Suprapubic skin (tissue), 4 donors: ENCODE results near the gene ARG1. TPM values are rescaled to one million over a fixed set of nuclear protein-coding genes. Genes with fewer than 3 reads are reported as not detected.
"Not testable (repeated sequence)": the region's sequence is repeated elsewhere in the genome, so short reads cannot be mapped to it uniquely, and the experiment has no call there.

Source experiments
- DNase-seq, 2 donors: peaks; one replicate each; pipeline ENCODE4 v3.0.0-alpha.2; 2019; ENCODE audit warnings: low spot score in 2 of 2
- H3K27ac ChIP-seq: fragments of 200-600 bp; sonication (generic); one replicate; pipeline ENCODE4 v1.5.1; 2019
- H3K27me3 ChIP-seq: fragments of 200-600 bp; sonication (generic); one replicate; pipeline ENCODE4 v1.5.1; 2019
- H3K36me3 ChIP-seq: fragments of 200-600 bp; sonication (generic); one replicate; pipeline ENCODE4 v1.5.1; 2019
- H3K4me1 ChIP-seq: fragments of 200-600 bp; sonication (generic); one replicate; pipeline ENCODE4 v1.5.1; 2019
- H3K4me3 ChIP-seq: fragments of 200-600 bp; sonication (generic); one replicate; pipeline ENCODE4 v1.5.1; 2019; ENCODE audit warnings: mild to moderate bottlenecking
- H3K9me3 ChIP-seq: fragments of 200-600 bp; sonication (generic); one replicate; pipeline ENCODE4 v1.5.1; 2019
- EP300 ChIP-seq: sonication (generic); formaldehyde crosslinking; IDR thresholded peaks from one replicate; pipeline ENCODE4 v1.6.1; 2017; ENCODE audit warnings: antibody characterized with exemption
- POLR2A ChIP-seq, 2 donors: fragments of 450-650 bp; IDR thresholded peaks; one replicate each; pipeline ENCODE4 v1.6.1; 2017; ENCODE audit warnings: antibody characterized with exemption in 2 of 2, mild to moderate bottlenecking in 2 of 2, moderate library complexity in 2 of 2
- POLR2AphosphoS5 ChIP-seq, 3 donors: sonication (generic); formaldehyde crosslinking; IDR thresholded peaks; one replicate each; pipeline ENCODE4 v1.6.1; 2017; ENCODE audit warnings: antibody characterized with exemption in 3 of 3
- WGBS: methylation state at CpG from one replicate; pipeline ENCODE4 v1.1.5; 2018; 5-methylcytosine and 5-hydroxymethylcytosine counted together
- total RNA-seq, 4 donors: library from RNA; depleted of rRNA; stranded (reverse); fragments of >200 nt; gene quantifications; one replicate each; pipeline ENCODE4 v1.1.0, GENCODE V29; 2016
- TF ChIP-seq, protein P1 (sequence below), 2 donors: fragments of 200-600 bp in 1 of 2; fragments of 450-650 bp in 1 of 2; sonication (generic) in 1 of 2; IDR thresholded peaks; one replicate each; pipeline ENCODE4 v1.5.1; 2016 to 2019; ENCODE audit warnings: antibody characterized with exemption in 2 of 2, mild to moderate bottlenecking in 1 of 2, moderate library complexity in 1 of 2

Gene ARG1
- total RNA-seq, result 100 to 1,000 TPM in 2 of 4 donors, 10 to 100 TPM in 2; 31.8 to 150 (median 102) TPM

DNA sequence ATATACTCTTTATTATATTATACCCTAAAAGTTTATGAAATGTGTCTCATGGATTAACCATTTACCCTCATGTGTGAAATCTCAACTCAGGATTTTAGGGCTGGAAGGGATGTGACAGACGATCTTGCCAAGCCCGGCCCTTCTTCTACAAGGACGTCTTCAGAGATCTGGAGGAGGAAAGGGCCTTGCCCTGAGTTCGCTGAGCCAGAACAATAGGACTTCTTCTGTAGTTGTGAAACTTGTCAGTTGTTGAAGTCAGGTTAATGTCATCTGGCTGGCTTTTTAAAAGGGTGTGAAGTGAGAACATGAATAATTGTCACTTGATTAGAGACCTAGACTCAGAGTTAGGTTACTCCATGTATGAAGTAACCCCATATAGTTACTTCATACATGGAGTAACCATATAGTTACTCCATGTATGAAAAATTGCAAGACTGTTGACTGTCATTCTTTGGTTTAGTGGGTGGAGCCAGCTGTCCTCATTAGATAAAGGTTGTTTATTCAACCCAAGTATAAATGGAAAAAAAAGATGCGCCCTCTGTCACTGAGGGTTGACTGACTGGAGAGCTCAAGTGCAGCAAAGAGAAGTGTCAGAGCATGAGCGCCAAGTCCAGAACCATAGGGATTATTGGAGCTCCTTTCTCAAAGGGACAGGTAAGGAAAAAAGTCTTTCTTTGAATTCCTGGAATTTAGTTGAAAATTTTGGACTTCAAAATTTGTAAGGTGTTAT lies at the start of gene ARG1:
Gene ARG1 (plus strand): TSS at position 541 of the 730 bp plus-strand sequence. CDS start 57 bp downstream, at position 598.
- 87% methylated on average over 6 of the region's 6 CpGs for WGBS
- TF ChIP-seq, protein P1, sequence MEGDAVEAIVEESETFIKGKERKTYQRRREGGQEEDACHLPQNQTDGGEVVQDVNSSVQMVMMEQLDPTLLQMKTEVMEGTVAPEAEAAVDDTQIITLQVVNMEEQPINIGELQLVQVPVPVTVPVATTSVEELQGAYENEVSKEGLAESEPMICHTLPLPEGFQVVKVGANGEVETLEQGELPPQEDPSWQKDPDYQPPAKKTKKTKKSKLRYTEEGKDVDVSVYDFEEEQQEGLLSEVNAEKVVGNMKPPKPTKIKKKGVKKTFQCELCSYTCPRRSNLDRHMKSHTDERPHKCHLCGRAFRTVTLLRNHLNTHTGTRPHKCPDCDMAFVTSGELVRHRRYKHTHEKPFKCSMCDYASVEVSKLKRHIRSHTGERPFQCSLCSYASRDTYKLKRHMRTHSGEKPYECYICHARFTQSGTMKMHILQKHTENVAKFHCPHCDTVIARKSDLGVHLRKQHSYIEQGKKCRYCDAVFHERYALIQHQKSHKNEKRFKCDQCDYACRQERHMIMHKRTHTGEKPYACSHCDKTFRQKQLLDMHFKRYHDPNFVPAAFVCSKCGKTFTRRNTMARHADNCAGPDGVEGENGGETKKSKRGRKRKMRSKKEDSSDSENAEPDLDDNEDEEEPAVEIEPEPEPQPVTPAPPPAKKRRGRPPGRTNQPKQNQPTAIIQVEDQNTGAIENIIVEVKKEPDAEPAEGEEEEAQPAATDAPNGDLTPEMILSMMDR (IDR thresholded peaks at IDR 0.05), result no peak
- TF ChIP-seq EP300 (no peak), POLR2AphosphoS5 (IDR thresholded peaks at IDR 0.05) (no peak), POLR2A (IDR thresholded peaks at IDR 0.05) (no peak)
- DNase-seq, result no peak
- H3K9me3 ChIP-seq, result no peaks in the 10 kb centered on the region
- H3K4me3 ChIP-seq, result no peak within 1 kb of the TSS
- no peaks in the 10 kb centered on the region for H3K27me3 ChIP-seq
- H3K27ac ChIP-seq, result no peak within 1 kb of the TSS
- H3K36me3 ChIP-seq, result peaks cover 20% of the 10 kb centered on the region
- H3K4me1 ChIP-seq, result no peaks in the 10 kb centered on the region

DNA sequence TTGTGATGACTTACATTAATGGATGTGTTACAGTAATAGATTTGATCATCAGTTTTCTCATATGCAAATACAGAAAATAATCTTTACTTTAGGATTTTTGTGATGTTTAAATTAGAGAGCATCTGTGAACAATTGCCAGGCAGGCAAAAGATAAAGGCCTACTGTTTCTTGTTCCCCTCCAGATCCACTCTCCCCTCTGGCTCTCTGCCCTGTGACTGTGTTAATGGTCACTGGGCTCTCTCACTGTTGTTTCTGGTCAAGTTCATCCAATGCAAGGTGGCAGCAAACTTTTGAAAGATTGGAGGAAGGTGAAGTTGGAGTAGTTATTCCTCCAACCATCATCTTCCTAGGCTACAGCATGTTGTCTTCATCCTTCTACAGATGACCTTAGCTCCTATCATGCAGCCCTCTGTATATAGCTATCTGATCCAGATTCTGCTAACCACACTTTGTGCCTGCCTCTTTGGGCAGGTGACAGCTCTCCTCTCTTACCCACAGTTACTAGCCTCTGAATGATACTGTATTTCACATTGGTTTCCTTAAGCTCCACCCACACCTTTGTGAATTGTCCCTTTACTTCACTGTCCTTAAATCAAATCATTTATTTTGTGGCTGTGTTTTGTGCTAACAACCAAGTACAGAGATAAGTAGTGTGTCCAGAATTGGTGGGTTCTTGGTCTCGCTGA lies 48.9 kb upstream of the ARG1 start:
- Histone ChIP-seq H3K4me1 (no peaks in the 10 kb centered on the region), H3K27ac (no peak overlapping the region), H3K27me3 (no peaks in the 10 kb centered on the region), H3K9me3 (no peaks in the 10 kb centered on the region), H3K4me3 (no peak overlapping the region), H3K36me3 (no peaks in the 10 kb centered on the region)
- DNase-seq, result no peak
- no peak for TF ChIP-seq EP300
- TF ChIP-seq, protein P1 (IDR thresholded peaks at IDR 0.05), result no peak
- no peak for TF ChIP-seq POLR2AphosphoS5 (IDR thresholded peaks at IDR 0.05)
- WGBS, result 85% methylated on average over 1 of the region's 1 CpG

DNA sequence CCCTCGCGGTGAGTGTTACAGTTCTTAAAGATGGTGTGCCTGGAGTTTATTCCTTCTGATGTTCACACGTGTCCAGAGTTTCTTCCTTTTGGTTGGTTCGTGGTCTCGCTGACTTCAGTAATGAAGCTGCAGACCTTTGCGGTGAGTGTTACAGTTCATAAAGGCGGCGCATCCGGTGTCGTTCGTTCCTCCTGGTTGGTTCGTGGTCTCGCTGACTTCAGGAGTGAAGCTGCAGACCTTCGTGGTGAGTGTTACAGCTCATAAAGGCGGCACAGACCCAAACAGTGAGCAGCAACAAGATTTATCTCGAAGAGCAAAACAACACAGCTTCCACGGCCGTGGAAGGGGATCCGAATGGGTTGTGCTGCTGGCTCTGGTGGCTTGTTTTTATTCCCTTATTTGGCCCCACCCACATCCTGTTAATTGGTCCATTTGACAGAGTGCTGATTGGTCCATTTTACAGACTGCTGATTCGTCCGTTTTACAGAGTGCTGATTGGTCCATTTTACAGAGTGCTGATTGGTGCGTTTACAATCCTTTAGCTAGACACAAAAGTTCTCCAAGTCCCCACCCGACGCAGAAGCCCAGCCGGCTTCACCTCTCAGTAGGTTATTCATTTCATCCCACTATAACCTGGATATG lies 48.2 kb upstream of the ARG1 start:
- Histone ChIP-seq H3K4me1 (no peaks in the 10 kb centered on the region), H3K36me3 (no peaks in the 10 kb centered on the region), H3K4me3 (no peak overlapping the region), H3K9me3 (no peaks in the 10 kb centered on the region), H3K27ac (no peak overlapping the region), H3K27me3 (no peaks in the 10 kb centered on the region)
- DNase-seq, result no peak
- TF ChIP-seq POLR2AphosphoS5 (IDR thresholded peaks at IDR 0.05) (no peak), POLR2A (IDR thresholded peaks at IDR 0.05) (no peak), EP300 (no peak)
- TF ChIP-seq, protein P1 (IDR thresholded peaks at IDR 0.05), result no peak
- 93% methylated on average over 25 of the region's 25 CpGs for WGBS

DNA sequence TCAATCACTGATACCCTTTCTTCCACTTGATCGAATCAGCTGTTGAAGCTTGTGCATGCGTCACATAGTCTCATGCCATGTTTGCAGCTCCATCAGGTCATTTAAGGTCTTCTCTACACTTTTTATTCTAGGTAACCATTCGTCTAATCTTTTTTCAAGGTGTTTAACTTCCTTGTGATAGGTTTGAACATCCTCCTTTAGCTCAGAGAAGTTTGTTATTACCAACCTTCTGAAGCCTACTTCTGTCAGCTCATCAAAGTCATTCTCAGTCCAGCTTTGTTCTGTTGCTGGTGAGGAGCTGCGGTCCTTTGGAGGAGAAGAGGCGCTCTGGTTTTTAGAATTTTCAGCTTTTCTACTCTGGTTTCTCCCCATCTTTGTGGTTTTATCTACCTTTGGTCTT lies 42.1 kb upstream of the ARG1 start:
- not testable (repeated sequence) for H3K4me1 ChIP-seq, H3K27me3 ChIP-seq, H3K4me3 ChIP-seq, H3K9me3 ChIP-seq, H3K36me3 ChIP-seq, H3K27ac ChIP-seq, DNase-seq
- 91% methylated on average over 5 of the region's 5 CpGs for WGBS

DNA sequence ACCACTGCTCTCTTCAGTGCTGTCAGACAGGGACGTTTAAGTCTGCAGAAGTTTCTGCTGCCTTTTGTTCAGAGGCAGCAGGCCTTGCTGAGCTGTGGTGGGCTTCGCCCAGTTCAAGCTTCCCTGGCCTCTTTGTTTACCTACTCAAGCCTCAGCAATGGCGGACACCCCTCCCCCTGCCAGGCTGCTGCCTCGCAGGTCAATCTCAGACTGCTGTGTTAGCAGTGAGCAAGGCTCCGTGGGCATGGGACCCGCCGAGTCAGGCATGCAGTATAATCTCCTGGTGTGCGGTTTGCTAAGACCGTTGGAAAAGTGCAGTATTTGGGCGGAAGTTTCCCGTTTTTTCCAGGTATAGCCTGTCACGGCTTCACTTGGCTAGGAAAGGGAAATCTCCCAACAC lies 41.3 kb upstream of the ARG1 start:
- not testable (repeated sequence) for H3K27ac ChIP-seq, H3K27me3 ChIP-seq, H3K4me1 ChIP-seq, H3K4me3 ChIP-seq, H3K36me3 ChIP-seq, H3K9me3 ChIP-seq, DNase-seq
- WGBS, result 93% methylated on average over 11 of the region's 12 CpGs

DNA sequence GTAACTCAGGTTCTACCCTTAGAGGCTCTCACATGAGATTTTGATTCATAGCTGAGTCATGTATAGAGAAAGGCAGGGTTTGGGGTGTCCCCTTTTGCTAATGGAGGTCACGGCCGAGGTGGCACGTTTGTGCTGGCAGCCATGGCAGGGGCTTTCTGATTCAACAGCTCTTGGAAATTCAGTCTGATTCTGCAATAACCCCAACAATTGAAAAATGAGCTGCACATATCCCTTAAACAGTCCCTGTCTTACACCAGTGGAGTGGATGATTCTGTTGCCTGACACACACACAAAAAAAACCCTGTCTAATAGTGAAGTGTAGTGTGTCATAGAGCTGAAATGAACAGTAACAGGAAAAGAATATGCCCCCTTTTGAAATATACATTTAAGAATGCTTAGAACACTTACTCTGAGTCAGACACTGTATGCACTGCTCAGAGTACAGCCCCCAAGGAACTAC lies 40.4 kb upstream of the ARG1 start:
- TF ChIP-seq POLR2AphosphoS5 (IDR thresholded peaks at IDR 0.05), result no peak
- TF ChIP-seq, protein P1 (IDR thresholded peaks at IDR 0.05), result no peak
- no peak for TF ChIP-seq EP300
- TF ChIP-seq POLR2A (IDR thresholded peaks at IDR 0.05), result no peak
- Histone ChIP-seq H3K4me1 (no peaks in the 10 kb centered on the region), H3K27ac (no peak overlapping the region), H3K27me3 (no peaks in the 10 kb centered on the region), H3K4me3 (no peak overlapping the region), H3K36me3 (no peaks in the 10 kb centered on the region), H3K9me3 (no peaks in the 10 kb centered on the region)
- DNase-seq, result no peak
- WGBS, result 62% methylated on average over 3 of the region's 3 CpGs

DNA sequence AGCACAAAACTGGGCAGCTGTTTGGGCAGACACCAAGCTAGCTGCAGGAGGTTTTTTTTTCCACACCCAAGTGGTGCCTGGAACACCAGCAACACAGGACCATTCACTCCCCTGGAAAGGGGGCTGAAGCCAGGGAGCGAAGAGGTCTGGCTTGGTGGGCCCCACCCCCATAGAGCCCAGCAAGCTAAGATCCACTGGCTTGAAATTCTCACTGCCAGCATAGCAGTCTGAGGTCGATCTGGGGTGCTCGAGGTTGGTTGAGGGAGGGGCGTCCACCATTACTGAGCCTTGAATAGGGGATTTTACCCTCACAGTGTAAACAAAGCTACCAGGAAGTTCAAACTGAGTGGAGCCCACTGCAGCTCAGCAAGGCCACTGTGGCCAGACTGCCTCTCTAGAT lies 34.4 kb upstream of the ARG1 start:
- no CpG with 5 or more reads among the region's 4 CpGs for WGBS
- not testable (repeated sequence) for H3K27me3 ChIP-seq, H3K4me3 ChIP-seq, H3K9me3 ChIP-seq, H3K36me3 ChIP-seq, H3K27ac ChIP-seq, DNase-seq, H3K4me1 ChIP-seq
